Spleen (tissue), 11 donors: ENCODE measurements around the gene NFU1. TPM values are rescaled to one million over a fixed set of nuclear protein-coding genes. Genes with fewer than 3 reads are reported as not detected.

Source experiments
- DNase-seq: peaks from one replicate; pipeline ENCODE4 v3.0.0-alpha.2; 2020
- H3K27ac ChIP-seq, 8 donors: fragments of 200-600 bp; sonication (generic) in 7 of 8; 1 replicate in 4 of 8; 2 replicates in 4 of 8; pipeline versions ENCODE4 v1.5.0 to v1.8.0; 2016 to 2021; ENCODE audit warnings: inconsistent platforms in 4 of 8, mild to moderate bottlenecking in 4 of 8, moderate library complexity in 1 of 8
- H3K27me3 ChIP-seq, 7 donors: fragments of 200-600 bp; sonication (generic) in 6 of 7; replicated peaks in 1 of 7; 1 replicate in 4 of 7; 2 replicates in 3 of 7; pipeline versions ENCODE4 v1.5.0 to v1.8.0; 2016 to 2021; ENCODE audit warnings: inconsistent platforms in 3 of 7, mild to moderate bottlenecking in 1 of 7
- H3K36me3 ChIP-seq, 6 donors: fragments of 200-600 bp; sonication (generic) in 5 of 6; 1 replicate in 4 of 6; 2 replicates in 2 of 6; pipeline versions ENCODE4 v1.5.0 to v1.8.0; 2016 to 2021; ENCODE audit warnings: inconsistent platforms in 2 of 6
- H3K4me1 ChIP-seq, 6 donors: fragments of 200-600 bp; sonication (generic) in 5 of 6; 1 replicate in 3 of 6; 2 replicates in 3 of 6; pipeline versions ENCODE4 v1.5.0 to v1.8.0; 2016 to 2021; ENCODE audit warnings: inconsistent platforms in 3 of 6
- H3K4me3 ChIP-seq, 8 donors: fragments of 200-600 bp; sonication (generic) in 7 of 8; 1 replicate in 4 of 8; 2 replicates in 4 of 8; pipeline versions ENCODE4 v1.5.0 to v1.8.0; 2016 to 2021; ENCODE audit warnings: inconsistent platforms in 4 of 8, mild to moderate bottlenecking in 4 of 8, moderate library complexity in 2 of 8
- H3K9me3 ChIP-seq, 8 donors: fragments of 200-600 bp; sonication (generic) in 7 of 8; 1 replicate in 4 of 8; 2 replicates in 4 of 8; pipeline versions ENCODE4 v1.5.0 to v1.8.0; 2016 to 2021; ENCODE audit warnings: inconsistent platforms in 4 of 8
- POLR2A ChIP-seq, 3 donors: fragments of 450-650 bp; IDR thresholded peaks; one replicate each; pipeline ENCODE4 v1.5.1; 2017; ENCODE audit warnings: antibody characterized with exemption in 3 of 3, mild to moderate bottlenecking in 1 of 3
- POLR2AphosphoS5 ChIP-seq, 3 donors: sonication (generic); formaldehyde crosslinking; IDR thresholded peaks; one replicate each; pipeline ENCODE4 v1.5.1; 2017; ENCODE audit warnings: antibody characterized with exemption in 3 of 3
- whole genome bisulfite sequencing, 5 donors: extraction: QIAGEN DNeasy Blood & Tissue Kit in 3 of 5; methylation state at CpG; one replicate each; pipeline versions ENCODE4 v1.1.5 to v1.1.7; 2013 to 2018; 5-methylcytosine and 5-hydroxymethylcytosine counted together
- intact Hi-C: fragments of 100-400 bp; cut with DNase I; formaldehyde crosslinking; loops from one replicate; pipeline ENCODE4 v1.15.0; 2023; ENCODE audit warnings: low total_unique reads
- polyA plus RNA-seq, 3 donors: library from polyadenylated mRNA; stranded (reverse); fragments of 200-250 nt; gene quantifications; one replicate each; pipeline ENCODE4 v1.2.1, GENCODE V29; 2013
- total RNA-seq, 7 donors: library from RNA; depleted of rRNA in 3 of 7; stranded (reverse); fragments of >200 nt in 3 of 7; fragmentation: NEBNext Ultra II Directional in 4 of 7; extraction: Animal tissue kit (Norgen Biotek cat#: 25700) in 4 of 7; gene quantifications; one replicate each; pipeline versions ENCODE4 v1.1.0 to v1.2.1, GENCODE V29; 2016 to 2021
- TF ChIP-seq, protein P1 (sequence below), 11 experiments: fragments of 200-600 bp in 7 of 11; fragments of 450-650 bp in 4 of 11; sonication (generic) in 4 of 11; IDR thresholded peaks in 8 of 11; conservative IDR thresholded peaks in 3 of 11; 1 replicate in 7 of 11; 2 replicates in 4 of 11; pipeline versions ENCODE4 v1.4.0 to v1.8.0; 2016 to 2021; ENCODE audit warnings: antibody characterized with exemption in 11 of 11, inconsistent platforms in 4 of 11, mild to moderate bottlenecking in 1 of 11
- donor health status: healthy with polysubstance abuse.
- donor health status: DM: no; HTN: no; CAD: no; lungs with moderate emphysema.
- donor health status: DM: no; HTN: no; CAD: no.
- donor health status: Bipolar disorder and iron deficiency.
- donor health status: healthy.
- donor health status: DM: no; HTN: no; CAD: no.
- donor health status: DM: yes; HTN: yes; CAD: no.

The NFU1 gene
- total and polyA plus RNA-seq, 10 donors, result 24.8 to 53.0 (median 33.2) TPM

- intact Hi-C loops, result no loop called here
- Histone ChIP-seq H3K4me3 (no peak overlapping the region), H3K27me3 (no peaks in the 10 kb centered on the region), H3K9me3 (no peaks in the 10 kb centered on the region), H3K36me3 (peaks cover 2 to 53% (median 13%) of the 10 kb centered on the region in 6 donors), H3K27ac (no peak overlapping the region), H3K4me1 (no peaks in the 10 kb centered on the region)
- TF ChIP-seq POLR2AphosphoS5 (IDR thresholded peaks at IDR 0.05), result peak in 1 of 3 donors; percentile 7
- TF ChIP-seq, protein P1, sequence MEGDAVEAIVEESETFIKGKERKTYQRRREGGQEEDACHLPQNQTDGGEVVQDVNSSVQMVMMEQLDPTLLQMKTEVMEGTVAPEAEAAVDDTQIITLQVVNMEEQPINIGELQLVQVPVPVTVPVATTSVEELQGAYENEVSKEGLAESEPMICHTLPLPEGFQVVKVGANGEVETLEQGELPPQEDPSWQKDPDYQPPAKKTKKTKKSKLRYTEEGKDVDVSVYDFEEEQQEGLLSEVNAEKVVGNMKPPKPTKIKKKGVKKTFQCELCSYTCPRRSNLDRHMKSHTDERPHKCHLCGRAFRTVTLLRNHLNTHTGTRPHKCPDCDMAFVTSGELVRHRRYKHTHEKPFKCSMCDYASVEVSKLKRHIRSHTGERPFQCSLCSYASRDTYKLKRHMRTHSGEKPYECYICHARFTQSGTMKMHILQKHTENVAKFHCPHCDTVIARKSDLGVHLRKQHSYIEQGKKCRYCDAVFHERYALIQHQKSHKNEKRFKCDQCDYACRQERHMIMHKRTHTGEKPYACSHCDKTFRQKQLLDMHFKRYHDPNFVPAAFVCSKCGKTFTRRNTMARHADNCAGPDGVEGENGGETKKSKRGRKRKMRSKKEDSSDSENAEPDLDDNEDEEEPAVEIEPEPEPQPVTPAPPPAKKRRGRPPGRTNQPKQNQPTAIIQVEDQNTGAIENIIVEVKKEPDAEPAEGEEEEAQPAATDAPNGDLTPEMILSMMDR (IDR thresholded peaks at IDR 0.05 in 8 of 11, conservative IDR thresholded peaks at IDR 0.05 in 3 of 11), result no peak
- DNase-seq, result no peak
- WGBS, 5 donors, result 66 to 87% (median 78%) methylated on average over 3 of the region's 3 CpGs
Measured at GRCh38 chr2:69464575-69464974, 27.3 kb upstream of the NFU1 start.

- Histone ChIP-seq H3K9me3 (no peaks in the 10 kb centered on the region), H3K4me3 (no peak overlapping the region), H3K27ac (no peak overlapping the region), H3K4me1 (no peaks in the 10 kb centered on the region), H3K36me3 (peaks cover 2 to 53% (median 13%) of the 10 kb centered on the region in 6 donors), H3K27me3 (no peaks in the 10 kb centered on the region)
- TF ChIP-seq POLR2AphosphoS5 (IDR thresholded peaks at IDR 0.05), result no peak
- no peak for TF ChIP-seq POLR2A (IDR thresholded peaks at IDR 0.05)
- TF ChIP-seq, protein P1 (IDR thresholded peaks at IDR 0.05 in 8 of 11, conservative IDR thresholded peaks at IDR 0.05 in 3 of 11), result no peak
- intact Hi-C loops, result no loop called here
- 96 to 99% (median 98%) methylated on average over 3 of the region's 3 CpGs for WGBS, 5 donors
- no peak for DNase-seq
Measured at GRCh38 chr2:69462780-69463179, 25.5 kb upstream of the NFU1 start.

DNA sequence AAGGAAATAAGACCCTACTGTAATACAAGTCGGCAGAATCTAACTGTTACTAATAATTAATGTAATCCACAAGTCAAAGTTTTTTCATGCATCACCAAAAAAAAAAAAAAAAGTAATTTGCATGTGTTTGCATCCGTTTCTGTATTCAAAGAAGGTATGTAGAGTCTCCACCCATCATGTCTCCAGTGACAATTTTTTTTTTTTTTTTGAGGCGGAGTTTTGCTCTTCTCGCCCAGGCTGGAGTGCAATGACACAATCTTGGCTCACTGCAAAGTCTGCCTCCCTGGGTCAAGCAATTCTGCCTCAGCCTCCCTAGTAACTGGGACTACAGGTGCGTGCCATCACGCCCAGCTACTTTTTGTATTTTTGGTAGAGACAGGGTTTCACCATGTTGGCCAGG lies 24.2 kb upstream of the NFU1 start:
- TF ChIP-seq POLR2AphosphoS5 (IDR thresholded peaks at IDR 0.05), result no peak
- TF ChIP-seq, protein P1 (IDR thresholded peaks at IDR 0.05 in 8 of 11, conservative IDR thresholded peaks at IDR 0.05 in 3 of 11), result no peak
- TF ChIP-seq POLR2A (IDR thresholded peaks at IDR 0.05), result no peak
- 97 to 99% (median 98%) methylated on average over 6 of the region's 6 CpGs for whole genome bisulfite sequencing, 5 donors

DNA sequence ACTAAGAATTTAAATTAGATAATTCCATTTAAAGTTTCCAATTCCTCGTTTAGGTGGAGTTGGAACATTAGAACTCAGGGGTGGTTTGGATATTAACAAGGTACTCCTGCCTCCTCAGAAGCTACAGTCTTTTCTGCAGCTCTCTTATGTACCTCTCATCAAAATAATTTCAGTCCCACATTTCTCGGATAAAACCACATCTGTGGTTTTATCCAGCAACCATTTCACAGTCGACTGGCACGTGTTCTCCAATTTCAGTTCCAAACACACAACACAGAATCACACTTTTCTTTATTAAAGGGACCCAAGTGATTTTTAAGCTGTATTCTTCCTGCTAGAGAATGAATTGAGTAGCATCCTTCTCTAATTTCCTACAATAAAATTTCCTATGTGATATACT lies 22.7 kb upstream of the NFU1 start:
- no peak for TF ChIP-seq POLR2A (IDR thresholded peaks at IDR 0.05)
- 59 to 78% (median 71%) methylated on average over 4 of the region's 4 CpGs for WGBS, 5 donors
- Histone ChIP-seq H3K4me3 (no peak overlapping the region), H3K9me3 (no peaks in the 10 kb centered on the region), H3K36me3 (peaks cover 0 to 27% (median 0%) of the 10 kb centered on the region in 6 donors), H3K27ac (no peak overlapping the region), H3K27me3 (no peaks in the 10 kb centered on the region), H3K4me1 (peaks cover 0 to 6% (median 0%) of the 10 kb centered on the region in 6 donors)
- intact Hi-C loops, result no loop called here
- DNase-seq, result no peak

More for the DNA sequence above, 24.2 kb upstream of the NFU1 start:
- Histone ChIP-seq H3K27ac (no peak overlapping the region), H3K36me3 (peaks cover 2 to 42% (median 13%) of the 10 kb centered on the region in 6 donors), H3K27me3 (no peaks in the 10 kb centered on the region), H3K9me3 (no peaks in the 10 kb centered on the region), H3K4me1 (no peaks in the 10 kb centered on the region), H3K4me3 (no peak overlapping the region)
- intact Hi-C loops, result no loop called here
- no peak for DNase-seq

- TF ChIP-seq POLR2A (IDR thresholded peaks at IDR 0.05) (no peak), POLR2AphosphoS5 (IDR thresholded peaks at IDR 0.05) (no peak)
- TF ChIP-seq, protein P1 (IDR thresholded peaks at IDR 0.05 in 8 of 11, conservative IDR thresholded peaks at IDR 0.05 in 3 of 11), result no peak
- H3K27me3 ChIP-seq, result no peaks in the 10 kb centered on the region
- H3K27ac ChIP-seq, result no peak overlapping the region
- H3K4me3 ChIP-seq, result no peak overlapping the region
- H3K36me3 ChIP-seq, result peaks cover 0 to 13% (median 0%) of the 10 kb centered on the region in 6 donors
- peaks cover 0 to 6% (median 0%) of the 10 kb centered on the region in 6 donors for H3K4me1 ChIP-seq
- intact Hi-C loops, result no loop called here
- no peaks in the 10 kb centered on the region for H3K9me3 ChIP-seq
- DNase-seq, result no peak
Measured at GRCh38 chr2:69456950-69457445, 19.8 kb upstream of the NFU1 start.
